ENCODE measurements around the gene CCT6B. TPM values are rescaled to one million over a fixed set of nuclear protein-coding genes. Genes with fewer than 3 reads are reported as not detected.

Gene CCT6B
- total RNA-seq, 1 donor from 2014 or later, result 0.40 TPM

GRCh38 chr17:34892461-34893249, 68.6 kb downstream of the CCT6B start:
- no peak for DNase-seq
- Mint-ChIP-seq H3K27ac (no peak overlapping the region), H3K9me3 (no peaks in the 10 kb centered on the region), H3K4me3 (no peak overlapping the region), H3K36me3 (ENCODE audit: low read depth) (no peaks in the 10 kb centered on the region), H3K27me3 (peaks cover 17% of the 10 kb centered on the region), H3K4me1 (no peaks in the 10 kb centered on the region)
- intact Hi-C loops (cut with micrococcal nuclease), result no loop called here

- Mint-ChIP-seq H3K27ac (no peak overlapping the region), H3K36me3 (ENCODE audit: low read depth) (no peaks in the 10 kb centered on the region), H3K4me1 (no peaks in the 10 kb centered on the region), H3K27me3 (peaks cover 30% of the 10 kb centered on the region), H3K4me3 (no peak overlapping the region), H3K9me3 (no peaks in the 10 kb centered on the region)
- no peak for DNase-seq
- intact Hi-C loops (cut with micrococcal nuclease), result no loop called here
Measured at GRCh38 chr17:34886831-34887230, 74.4 kb downstream of the CCT6B start.

- H3K4me3 Mint-ChIP-seq, result no peak overlapping the region
- H3K4me1 Mint-ChIP-seq, result no peaks in the 10 kb centered on the region
- no peak overlapping the region for H3K27ac Mint-ChIP-seq
- intact Hi-C loops (cut with micrococcal nuclease), result no loop called here
- no peaks in the 10 kb centered on the region for H3K36me3 Mint-ChIP-seq (ENCODE audit: low read depth)
- H3K27me3 Mint-ChIP-seq, result peaks cover 30% of the 10 kb centered on the region
- DNase-seq, result no peak
- no peaks in the 10 kb centered on the region for H3K9me3 Mint-ChIP-seq
Measured at GRCh38 chr17:34885076-34885475, 76.2 kb downstream of the CCT6B start.

GRCh38 chr17:34884597-34884996, 76.7 kb downstream of the CCT6B start:
- no peaks in the 10 kb centered on the region for H3K9me3 Mint-ChIP-seq
- H3K4me3 Mint-ChIP-seq, result no peak overlapping the region
- no peaks in the 10 kb centered on the region for H3K36me3 Mint-ChIP-seq (ENCODE audit: low read depth)
- no peaks in the 10 kb centered on the region for H3K4me1 Mint-ChIP-seq
- peaks cover 28% of the 10 kb centered on the region for H3K27me3 Mint-ChIP-seq
- no peak for DNase-seq
- intact Hi-C loops (cut with micrococcal nuclease), result no loop called here
- no peak overlapping the region for H3K27ac Mint-ChIP-seq

GRCh38 chr17:34883106-34884000, 77.9 kb downstream of the CCT6B start:
- Mint-ChIP-seq H3K4me3 (no peak overlapping the region), H3K4me1 (no peaks in the 10 kb centered on the region), H3K27me3 (peaks cover 27% of the 10 kb centered on the region), H3K9me3 (no peaks in the 10 kb centered on the region), H3K36me3 (ENCODE audit: low read depth) (no peaks in the 10 kb centered on the region), H3K27ac (no peak overlapping the region)
- intact Hi-C loops (cut with micrococcal nuclease), result no loop called here
- no peak for DNase-seq

GRCh38 chr17:34879146-34879545, 82.1 kb downstream of the CCT6B start:
- intact Hi-C loops (cut with micrococcal nuclease), result no loop called here
- DNase-seq, result no peak
- H3K4me3 Mint-ChIP-seq, result no peak overlapping the region

More at GRCh38 chr17:34879146-34879545, 82.1 kb downstream of the CCT6B start:
- no peaks in the 10 kb centered on the region for H3K4me1 Mint-ChIP-seq
- no peaks in the 10 kb centered on the region for H3K9me3 Mint-ChIP-seq
- H3K27ac Mint-ChIP-seq, result no peak overlapping the region
- peaks cover 5% of the 10 kb centered on the region for H3K27me3 Mint-ChIP-seq
- no peaks in the 10 kb centered on the region for H3K36me3 Mint-ChIP-seq (ENCODE audit: low read depth)

Other genes starting within 250 kb of the CCT6B start
- gene ZNF830, start 80 bp upstream of the CCT6B start, total RNA-seq, result 24.7 and 28.4 TPM in 2 replicates
- 67.2 and 67.3 TPM in 2 replicates for gene LIG3, start 19.1 kb upstream of the CCT6B start, total RNA-seq
- gene RFFL, start 102.2 kb upstream of the CCT6B start, total RNA-seq, result 23.5 TPM in 2 replicates
- 32.6 and 35.2 TPM in 2 replicates for gene RAD51D, start 158.4 kb upstream of the CCT6B start, total RNA-seq
- not detected in 2 replicates for gene FNDC8, start 160.2 kb upstream of the CCT6B start, total RNA-seq
- 45.3 and 47.9 TPM in 2 replicates for gene NLE1, start 180.8 kb upstream of the CCT6B start, total RNA-seq
- not detected in 2 replicates for gene UNC45B, start 186.4 kb upstream of the CCT6B start, total RNA-seq
- gene SLC35G3, start 232.9 kb upstream of the CCT6B start, total RNA-seq, result 0.09 TPM in 1 of 2 replicates, not detected in the other

Measured in activated CD4-positive, alpha-beta T cell treated with anti-CD3 and anti-CD28 coated beads, Interleukin-2, amount 10 ng/mL, durations not matched to agents 24 days and 14 days (primary cell).